Measurements from ENCODE around the gene BSPRY.

GRCh38 chr9:113388833-113389232, 39.5 kb downstream of the BSPRY start:
- no peak for TF ChIP-seq CTCF (conservative IDR thresholded peaks at IDR 0.05; ENCODE audit: low read length)
- no peak for TF ChIP-seq EZH2phosphoT487 (IDR thresholded peaks at IDR 0.05; ENCODE audit: borderline replicate concordance)

Data from Loucy (cell line).